OCI-LY7 (cell line): ENCODE measurements around the gene LAMA3. TPM values are rescaled to one million over a fixed set of nuclear protein-coding genes. Genes with fewer than 3 reads are reported as not detected.

Experiments used
- BruUV-seq: library from RNA; stranded (reverse); fragments of 400-500 nt; replicated peaks from 2 replicates; lab custom pipeline; 2021; lab: Mats Ljungman, UMichigan
- CTCF ChIA-PET: fragments of 300-600 bp; sonication (Branson Sonifier 250); formaldehyde crosslinking; loops from one replicate; lab custom pipeline; 2022; ENCODE audit warnings: antibody characterized with exemption; ENCODE audit not compliant: unreplicated experiment; lab: Charles Lee
- POLR2A ChIA-PET: fragments of 300-600 bp; sonication (Branson Sonifier 250); formaldehyde crosslinking; loops from one replicate; lab custom pipeline; 2022; ENCODE audit warnings: antibody characterized with exemption; lab: Charles Lee
- DNase-seq: peaks from one replicate; pipeline ENCODE4 v3.0.0-alpha.2; 2015; ENCODE audit warnings: low spot score
- H2AFZ ChIP-seq: fragments of 200-600 bp; sonication (generic), shearing (Covaris generic); 2 replicates; pipeline ENCODE4 v1.6.1; 2014; ENCODE audit warnings: mild to moderate bottlenecking, antibody characterized with exemption, low read length, moderate library complexity
- H3K27ac ChIP-seq: fragments of 200-600 bp; sonication (generic); 2 replicates; pipeline ENCODE4 v1.5.1; 2014; ENCODE audit warnings: mixed run types, low read depth, mild to moderate bottlenecking, moderate library complexity, low read length, inconsistent platforms; ENCODE audit not compliant: poor library complexity, severe bottlenecking
- H3K36me3 ChIP-seq: fragments of 200-600 bp; sonication (generic); 2 replicates; pipeline ENCODE4 v1.6.1; 2014; ENCODE audit warnings: mild to moderate bottlenecking, antibody characterized with exemption, low read length, moderate library complexity, mixed read lengths; ENCODE audit not compliant: insufficient read depth
- H3K4me1 ChIP-seq: fragments of 200-600 bp; sonication (generic); 2 replicates; pipeline ENCODE4 v1.5.1; 2014; ENCODE audit warnings: mild to moderate bottlenecking, low read length; ENCODE audit not compliant: insufficient read depth, poor library complexity, severe bottlenecking
- H3K4me2 ChIP-seq: fragments of 200-600 bp; sonication (generic); 2 replicates; pipeline ENCODE4 v1.6.1; 2014; ENCODE audit warnings: mild to moderate bottlenecking, low read length
- H3K4me3 ChIP-seq: fragments of 200-600 bp; sonication (generic); 2 replicates; pipeline ENCODE4 v1.5.1; 2014; ENCODE audit warnings: mild to moderate bottlenecking, low read depth, low read length; ENCODE audit not compliant: poor library complexity, severe bottlenecking
- H3K79me2 ChIP-seq: fragments of 200-600 bp; sonication (generic); 2 replicates; pipeline ENCODE4 v1.6.1; 2016; ENCODE audit warnings: low read depth, mild to moderate bottlenecking, low read length, moderate library complexity, mixed read lengths; ENCODE audit not compliant: insufficient read depth
- H3K9me2 ChIP-seq: fragments of 200-600 bp; sonication (generic); 2 replicates; pipeline ENCODE4 v1.6.1; 2016; ENCODE audit warnings: mild to moderate bottlenecking, low read length, mixed read lengths; ENCODE audit not compliant: insufficient read depth
- H3K9me3 ChIP-seq: fragments of 200-600 bp; sonication (generic); 2 replicates; pipeline ENCODE4 v1.6.1; 2014; ENCODE audit warnings: mild to moderate bottlenecking, mixed run types, low read length, mixed read lengths
- H4K20me1 ChIP-seq: fragments of 200-600 bp; sonication (generic); 2 replicates; pipeline ENCODE4 v1.6.1; 2014; ENCODE audit warnings: mild to moderate bottlenecking, antibody characterized with exemption, low read length, moderate library complexity, mixed read lengths; ENCODE audit not compliant: insufficient read depth
- CTCF ChIP-seq: fragments of 200-600 bp; sonication (generic); conservative IDR thresholded peaks from 2 replicates; pipeline ENCODE4 v1.5.1; 2014; ENCODE audit warnings: mild to moderate bottlenecking, antibody characterized with exemption, low read length, moderate library complexity, mixed read lengths
- EZH2phosphoT487 ChIP-seq: fragments of 200-600 bp; sonication (generic); IDR thresholded peaks from 2 replicates; pipeline ENCODE4 v1.6.1; 2018; ENCODE audit warnings: low read depth, borderline replicate concordance, mild to moderate bottlenecking, mixed run types, antibody characterized with exemption, low read length, moderate library complexity, mixed read lengths
- intact Hi-C: fragments of 100-400 bp; cut with micrococcal nuclease; formaldehyde crosslinking; loops from one replicate; pipeline ENCODE4 v1.10.0; 2022; ENCODE audit not compliant: unreplicated experiment
- total RNA-seq, 2 experiments: library from RNA; depleted of rRNA in 1 of 2; stranded (reverse); fragments of >200 nt in 1 of 2; shearing (Covaris generic) in 1 of 2; gene quantifications; 2 replicates each; pipeline ENCODE4 v1.2.3, GENCODE V29; 2014 to 2022

The LAMA3 gene
- total RNA-seq, 2 experiments from 2014 or later: 0.16 to 1.6 TPM

GRCh38 chr18:23844991-23845680 is 155.9 kb downstream of the LAMA3 start:
- no TSS peak for BruUV-seq
- no peaks in the 10 kb centered on the region for H4K20me1 ChIP-seq
- H2AFZ ChIP-seq: no peak overlapping the region
- no peak for TF ChIP-seq CTCF
- TF ChIP-seq EZH2phosphoT487: no peak
- no peaks in the 10 kb centered on the region for H3K9me2 ChIP-seq
- CTCF ChIA-PET: no interaction called here
- no peak for DNase-seq
- H3K4me2 ChIP-seq: no peak overlapping the region
- POLR2A ChIA-PET: interaction anchor here (0.7 to 1.5 kb wide), 3 partner anchors 10 to 206 kb away, joined by 3 read pairs; no protein-coding TSS in a partner anchor
- H3K9me3 ChIP-seq: no peaks in the 10 kb centered on the region
- H3K79me2 ChIP-seq: no peaks in the 10 kb centered on the region
- no peaks in the 10 kb centered on the region for H3K36me3 ChIP-seq
- no peak overlapping the region for H3K4me3 ChIP-seq
- intact Hi-C loops: no loop called here
- H3K27ac ChIP-seq: no peak overlapping the region
- no peaks in the 10 kb centered on the region for H3K4me1 ChIP-seq

GRCh38 chr18:23845988-23846630 is 156.9 kb downstream of the LAMA3 start:
- no peaks in the 10 kb centered on the region for H3K79me2 ChIP-seq
- TF ChIP-seq EZH2phosphoT487: no peak
- TF ChIP-seq CTCF: no peak
- H3K36me3 ChIP-seq: no peaks in the 10 kb centered on the region
- H3K9me3 ChIP-seq: no peaks in the 10 kb centered on the region
- no peak overlapping the region for H3K4me2 ChIP-seq
- H3K27ac ChIP-seq: no peak overlapping the region
- intact Hi-C loops: no loop called here
- no peak overlapping the region for H2AFZ ChIP-seq
- H3K4me3 ChIP-seq: no peak overlapping the region
- no peaks in the 10 kb centered on the region for H3K9me2 ChIP-seq
- ChIA-PET CTCF (no interaction called here), POLR2A (interaction anchor here (1.5 to 1.7 kb wide), 2 partner anchors 8 to 16 kb away, joined by 3 to 7 read pairs; no protein-coding TSS in a partner anchor)
- no TSS peak for BruUV-seq
- H3K4me1 ChIP-seq: peaks cover 6% of the 10 kb centered on the region
- no peaks in the 10 kb centered on the region for H4K20me1 ChIP-seq
- no peak for DNase-seq
